Dedifferentiated amniotic fluid mesenchymal stem cell (primary cell): ENCODE data around the gene HHAT.

Source experiments
- DNase-seq: peaks from one replicate; pipeline ENCODE4 v3.0.0-alpha.2; 2016; ENCODE audit errors: extremely low spot score

HHAT gene

GRCh38 chr1:210328746-210329503 lies at the start of gene HHAT:
Gene HHAT (plus strand): TSS chr1:210328902. CDS start chr1:210348976, 20,074 bp downstream.
- DNase-seq = peak; percentile 65

GRCh38 chr1:210280221-210280620 lies 48.5 kb upstream of the HHAT start:
- DNase-seq = no peak

- DNase-seq = no peak
Observed at GRCh38 chr1:210288116-210288515, 40.6 kb upstream of the HHAT start.

GRCh38 chr1:210289248-210289647 lies 39.5 kb upstream of the HHAT start:
- DNase-seq = no peak

- DNase-seq = no peak
Observed at GRCh38 chr1:210291081-210291764, 37.5 kb upstream of the HHAT start.

GRCh38 chr1:210291786-210292230 lies 36.9 kb upstream of the HHAT start:
- peak; percentile 87 for DNase-seq

GRCh38 chr1:210292231-210292871 lies 36.4 kb upstream of the HHAT start:
- peak; percentile 79 for DNase-seq

- DNase-seq = peak; percentile 88
Observed at GRCh38 chr1:210293171-210293607, 35.5 kb upstream of the HHAT start.

- peak; percentile 68 for DNase-seq
Observed at GRCh38 chr1:210294999-210295745, 33.5 kb upstream of the HHAT start.

GRCh38 chr1:210296682-210297081 lies 32.0 kb upstream of the HHAT start:
- no peak for DNase-seq

GRCh38 chr1:210298296-210298695 lies 30.4 kb upstream of the HHAT start:
- no peak for DNase-seq

GRCh38 chr1:210298936-210299335 lies 29.8 kb upstream of the HHAT start:
- no peak for DNase-seq

GRCh38 chr1:210299501-210299900 lies 29.2 kb upstream of the HHAT start:
- no peak for DNase-seq

- no peak for DNase-seq
Observed at GRCh38 chr1:210300923-210301614, 27.6 kb upstream of the HHAT start.

GRCh38 chr1:210301615-210302000 lies 27.1 kb upstream of the HHAT start:
- DNase-seq = peak; percentile 35

- DNase-seq = no peak
Observed at GRCh38 chr1:210302501-210302900, 26.2 kb upstream of the HHAT start.

GRCh38 chr1:210303391-210303790 lies 25.3 kb upstream of the HHAT start:
- no peak for DNase-seq

GRCh38 chr1:210310562-210311153 lies 18.0 kb upstream of the HHAT start:
- no peak for DNase-seq

GRCh38 chr1:210311726-210312493 lies 16.8 kb upstream of the HHAT start:
- no peak for DNase-seq

- no peak for DNase-seq
Observed at GRCh38 chr1:210313046-210313595, 15.6 kb upstream of the HHAT start.
